T-helper 1 cell (primary cell): ENCODE results near the gene SLC25A23.
A peak's percentile ranks its signal among the peaks of the same experiment; 100 is the strongest.
"Not testable (repeated sequence)": the region's sequence is repeated elsewhere in the genome, so short reads cannot be mapped to it uniquely, and the experiment has no call there.

Source experiments
- DNase-seq, 5 donors: peaks; one replicate each; pipeline ENCODE4 v3.0.0-alpha.2; 2012 to 2020

SLC25A23 gene

GRCh38 chr19:6400062-6400944 lies 59.3 kb downstream of the SLC25A23 start:
- DNase-seq, result not testable (repeated sequence)

GRCh38 chr19:6396305-6396704 lies 63.3 kb downstream of the SLC25A23 start:
- DNase-seq, result no peak

GRCh38 chr19:6394831-6395230 lies 64.8 kb downstream of the SLC25A23 start:
- no peak for DNase-seq

- DNase-seq, result peak in 4 of 5 donors; percentile 41 to 77 (median 62)
Observed at GRCh38 chr19:6393983-6394412, 65.6 kb downstream of the SLC25A23 start.

GRCh38 chr19:6393074-6393982 lies 66.3 kb downstream of the SLC25A23 start, which contains the start of gene GTF2F1:
Gene GTF2F1, minus strand, starts transcription at chr19:6393164. Its CDS starts 169 bp downstream, at chr19:6392995.
- peak; percentile 85 to 92 (median 91) for DNase-seq

GRCh38 chr19:6392221-6393073 lies 67.1 kb downstream of the SLC25A23 start:
- no peak for DNase-seq
